Osteocyte (in vitro differentiated cells): Measurements from ENCODE around the gene METTL6. TPM values are rescaled to one million over a fixed set of nuclear protein-coding genes. Genes with fewer than 3 reads are reported as not detected.

Source experiments
- DNase-seq: peaks from one replicate; pipeline ENCODE4 v3.0.0; 2021; ENCODE audit warnings: mixed read lengths; ENCODE audit not compliant: unreplicated experiment; ENCODE audit errors: extremely low spot score
- H3K27ac Mint-ChIP-seq: one replicate; pipeline ENCODE4 v1.8.0; 2021; ENCODE audit warnings: mild to moderate bottlenecking, mixed read lengths; ENCODE audit not compliant: unreplicated experiment
- H3K27me3 Mint-ChIP-seq: one replicate; pipeline ENCODE4 v1.8.0; 2021; ENCODE audit warnings: mixed read lengths; ENCODE audit not compliant: unreplicated experiment
- H3K36me3 Mint-ChIP-seq: one replicate; pipeline ENCODE4 v1.8.0; 2021; ENCODE audit warnings: mixed read lengths; ENCODE audit not compliant: unreplicated experiment
- H3K4me1 Mint-ChIP-seq: one replicate; pipeline ENCODE4 v1.8.0; 2021; ENCODE audit warnings: mixed read lengths; ENCODE audit not compliant: unreplicated experiment
- H3K4me3 Mint-ChIP-seq: one replicate; pipeline ENCODE4 v1.8.0; 2021; ENCODE audit warnings: mild to moderate bottlenecking, moderate library complexity, mixed read lengths; ENCODE audit not compliant: unreplicated experiment
- H3K9me3 Mint-ChIP-seq: one replicate; pipeline ENCODE4 v1.8.0; 2021; ENCODE audit warnings: mixed read lengths; ENCODE audit not compliant: unreplicated experiment
- CTCF ChIP-seq: fragments of 200-600 bp; sonication (generic); IDR thresholded peaks from 2 replicates; pipeline ENCODE4 v1.5.0; 2021; ENCODE audit warnings: antibody characterized with exemption, mild to moderate bottlenecking, moderate library complexity
- total RNA-seq: library from RNA; stranded (reverse); gene quantifications from 2 replicates; pipeline ENCODE4 v1.2.1, GENCODE V29; 2021

Gene METTL6
- total RNA-seq, 1 donor from 2014 or later, result 20.5 TPM

GRCh38 chr3:15440891-15441290 lies 13.5 kb upstream of the METTL6 start:
- TF ChIP-seq CTCF, result no peak
- Mint-ChIP-seq H3K4me3 (no peak overlapping the region), H3K9me3 (no peaks in the 10 kb centered on the region), H3K4me1 (no peaks in the 10 kb centered on the region), H3K27ac (no peak overlapping the region), H3K27me3 (no peaks in the 10 kb centered on the region), H3K36me3 (peaks cover 63% of the 10 kb centered on the region)
- peak; percentile 8 for DNase-seq

GRCh38 chr3:15439476-15439875 lies 12.1 kb upstream of the METTL6 start:
- DNase-seq, result no peak
- Mint-ChIP-seq H3K4me1 (no peaks in the 10 kb centered on the region), H3K36me3 (peaks cover 66% of the 10 kb centered on the region)

GRCh38 chr3:15438983-15439382 lies 11.6 kb upstream of the METTL6 start:
- DNase-seq, result no peak
- no peak for TF ChIP-seq CTCF
- H3K4me3 Mint-ChIP-seq, result no peak overlapping the region
- H3K27ac Mint-ChIP-seq, result no peak overlapping the region
- no peaks in the 10 kb centered on the region for H3K9me3 Mint-ChIP-seq
- no peaks in the 10 kb centered on the region for H3K27me3 Mint-ChIP-seq
- H3K4me1 Mint-ChIP-seq, result no peaks in the 10 kb centered on the region
- peaks cover 70% of the 10 kb centered on the region for H3K36me3 Mint-ChIP-seq

More at GRCh38 chr3:15439476-15439875, 12.1 kb upstream of the METTL6 start:
- Mint-ChIP-seq H3K4me3 (no peak overlapping the region), H3K27me3 (no peaks in the 10 kb centered on the region), H3K27ac (no peak overlapping the region), H3K9me3 (no peaks in the 10 kb centered on the region)
- TF ChIP-seq CTCF, result no peak

GRCh38 chr3:15436246-15436645 lies 8.9 kb upstream of the METTL6 start:
- Mint-ChIP-seq H3K27me3 (no peaks in the 10 kb centered on the region), H3K27ac (no peak overlapping the region), H3K36me3 (peaks cover 66% of the 10 kb centered on the region), H3K4me1 (no peaks in the 10 kb centered on the region), H3K9me3 (no peaks in the 10 kb centered on the region), H3K4me3 (no peak overlapping the region)
- DNase-seq, result no peak
- TF ChIP-seq CTCF, result no peak

GRCh38 chr3:15434756-15435155 lies 7.4 kb upstream of the METTL6 start:
- no peak for DNase-seq
- Mint-ChIP-seq H3K9me3 (no peaks in the 10 kb centered on the region), H3K4me1 (peaks cover under 1% of the 10 kb centered on the region), H3K4me3 (no peak overlapping the region), H3K27me3 (no peaks in the 10 kb centered on the region), H3K27ac (no peak overlapping the region), H3K36me3 (peaks cover 54% of the 10 kb centered on the region)
- no peak for TF ChIP-seq CTCF
